GM12878 (cell line): ENCODE data around the gene KIAA1143. TPM values are rescaled to one million over a fixed set of nuclear protein-coding genes. Genes with fewer than 3 reads are reported as not detected.
A peak's percentile ranks its signal among the peaks of the same experiment; 100 is the strongest.

Experiments used
- CREM ChIP-seq: IDR thresholded peaks from 2 replicates; pipeline ENCODE4 v1.6.1; 2014; ENCODE audit warnings: antibody characterized with exemption, low read depth
- CUX1 ChIP-seq: IDR thresholded peaks from 2 replicates; pipeline ENCODE4 v1.6.1; 2012; ENCODE audit warnings: improper control_type of control experiment, low read depth, low read length; ENCODE audit not compliant: insufficient replicate concordance
- HCFC1 ChIP-seq: fragments of 150-350 bp; IDR thresholded peaks from 2 replicates; pipeline ENCODE4 v1.6.1; 2014; ENCODE audit warnings: low read length
- IKZF1 ChIP-seq: fragments of 450-650 bp; conservative IDR thresholded peaks from 2 replicates; pipeline ENCODE4 v1.6.1; 2017; ENCODE audit warnings: antibody characterized with exemption, mild to moderate bottlenecking
- POLR2A ChIP-seq: IDR thresholded peaks from 2 replicates; pipeline ENCODE4 v1.6.1; 2011; ENCODE audit warnings: low read depth, mild to moderate bottlenecking, low read length
- POLR2AphosphoS2 ChIP-seq: IDR thresholded peaks from 2 replicates; pipeline ENCODE4 v1.6.1; 2011; ENCODE audit warnings: low read depth, mild to moderate bottlenecking, low read length, improper control_type of control experiment, moderate library complexity
- ZNF24 ChIP-seq: fragments of 450-650 bp; IDR thresholded peaks from 2 replicates; pipeline ENCODE4 v1.6.1; 2017; ENCODE audit warnings: antibody characterized with exemption, mild to moderate bottlenecking
- ZNF384 ChIP-seq: IDR thresholded peaks from 2 replicates; pipeline ENCODE4 v1.6.1; 2012; ENCODE audit warnings: low read depth, mild to moderate bottlenecking, low read length, improper control_type of control experiment, borderline replicate concordance
- polyA plus RNA-seq, 11 experiments: library from polyadenylated mRNA; depleted of rRNA in 4 of 11; unstranded in 6 of 11; stranded (reverse) in 5 of 11; fragments of >200 nt; fragmentation: Nextera tagmentation in 4 of 11; fragmentation: Illumina TruSeq in 1 of 11; extraction: Ambion mirVana in 4 of 11; extraction: Trizol in 1 of 11; gene quantifications; 1 replicate in 1 of 11; 2 replicates in 10 of 11; pipeline versions ENCODE4 v1.2.1 to v1.2.3, GENCODE V29; 2011 to 2016; ENCODE audit warnings: inconsistent platforms in 2 of 11, missing spikeins in 2 of 11, low read depth in 1 of 11
- total RNA-seq, 4 experiments: library from RNA; depleted of rRNA in 3 of 4; stranded (reverse); fragments of >200 nt in 3 of 4; fragmentation: Illumina TruSeq in 1 of 4; extraction: Trizol in 1 of 4; gene quantifications; 2 replicates each; pipeline versions ENCODE4 v1.2.1 to v1.2.3, GENCODE V29; 2013 to 2021
- TF ChIP-seq, protein P1 (sequence below): fragments of 450-650 bp; IDR thresholded peaks from 2 replicates; pipeline ENCODE4 v1.6.1; 2016; ENCODE audit warnings: mild to moderate bottlenecking, moderate library complexity, borderline replicate concordance

KIAA1143 gene
- total and polyA plus RNA-seq, 10 of the 15 experiments (the other 5 are each of a cell fraction or from before 2014, with no cell fraction given) = 11.4 to 37.6 (median 28.4) TPM

- no peak for TF ChIP-seq CUX1
- TF ChIP-seq POLR2A = peak; percentile 45; the same call in 1 of the 2 replicates
- peak; percentile 87 for TF ChIP-seq ZNF24
- peak; percentile 97 for TF ChIP-seq CREM
- TF ChIP-seq POLR2AphosphoS2 = no peak
- TF ChIP-seq HCFC1 = peak; percentile 49
- TF ChIP-seq, protein P1, sequence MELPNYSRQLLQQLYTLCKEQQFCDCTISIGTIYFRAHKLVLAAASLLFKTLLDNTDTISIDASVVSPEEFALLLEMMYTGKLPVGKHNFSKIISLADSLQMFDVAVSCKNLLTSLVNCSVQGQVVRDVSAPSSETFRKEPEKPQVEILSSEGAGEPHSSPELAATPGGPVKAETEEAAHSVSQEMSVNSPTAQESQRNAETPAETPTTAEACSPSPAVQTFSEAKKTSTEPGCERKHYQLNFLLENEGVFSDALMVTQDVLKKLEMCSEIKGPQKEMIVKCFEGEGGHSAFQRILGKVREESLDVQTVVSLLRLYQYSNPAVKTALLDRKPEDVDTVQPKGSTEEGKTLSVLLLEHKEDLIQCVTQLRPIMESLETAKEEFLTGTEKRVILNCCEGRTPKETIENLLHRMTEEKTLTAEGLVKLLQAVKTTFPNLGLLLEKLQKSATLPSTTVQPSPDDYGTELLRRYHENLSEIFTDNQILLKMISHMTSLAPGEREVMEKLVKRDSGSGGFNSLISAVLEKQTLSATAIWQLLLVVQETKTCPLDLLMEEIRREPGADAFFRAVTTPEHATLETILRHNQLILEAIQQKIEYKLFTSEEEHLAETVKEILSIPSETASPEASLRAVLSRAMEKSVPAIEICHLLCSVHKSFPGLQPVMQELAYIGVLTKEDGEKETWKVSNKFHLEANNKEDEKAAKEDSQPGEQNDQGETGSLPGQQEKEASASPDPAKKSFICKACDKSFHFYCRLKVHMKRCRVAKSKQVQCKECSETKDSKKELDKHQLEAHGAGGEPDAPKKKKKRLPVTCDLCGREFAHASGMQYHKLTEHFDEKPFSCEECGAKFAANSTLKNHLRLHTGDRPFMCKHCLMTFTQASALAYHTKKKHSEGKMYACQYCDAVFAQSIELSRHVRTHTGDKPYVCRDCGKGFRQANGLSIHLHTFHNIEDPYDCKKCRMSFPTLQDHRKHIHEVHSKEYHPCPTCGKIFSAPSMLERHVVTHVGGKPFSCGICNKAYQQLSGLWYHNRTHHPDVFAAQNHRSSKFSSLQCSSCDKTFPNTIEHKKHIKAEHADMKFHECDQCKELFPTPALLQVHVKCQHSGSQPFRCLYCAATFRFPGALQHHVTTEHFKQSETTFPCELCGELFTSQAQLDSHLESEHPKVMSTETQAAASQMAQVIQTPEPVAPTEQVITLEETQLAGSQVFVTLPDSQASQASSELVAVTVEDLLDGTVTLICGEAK = peak; percentile 80
- TF ChIP-seq ZNF384 = no peak
- 0 out of 2 replicates have a peak, but pooled peaks have one; percentile 24 for TF ChIP-seq IKZF1
Measured at GRCh38 chr3:44712455-44713075, 48.9 kb downstream of the KIAA1143 start, which contains the start of gene ZNF502 (continued).

Other genes starting within 250 kb of the KIAA1143 start
Only the 7 nearest of the 11 such genes appear.
- gene ZNF197, start 136.6 kb downstream of the KIAA1143 start, total RNA-seq (2014; rRNA removed) = 10.1 and 12.4 TPM in 2 replicates
- gene ZNF197, start 136.6 kb downstream of the KIAA1143 start, total RNA-seq (2014; rRNA removed; fragmentation: Illumina TruSeq; extraction: Trizol) = 16.5 and 16.6 TPM in 2 replicates
- 10.0 and 10.2 TPM in 2 replicates for gene ZNF197, start 136.6 kb downstream of the KIAA1143 start, total RNA-seq (2021)
- gene ZNF197, start 136.6 kb downstream of the KIAA1143 start, polyA plus RNA-seq (2011; rRNA removed) = 10.5 and 14.4 TPM in 2 replicates
- 14.5 and 15.3 TPM in 2 replicates for gene ZNF197, start 136.6 kb downstream of the KIAA1143 start, polyA plus RNA-seq (2014; fragmentation: Illumina TruSeq; extraction: Trizol)
- gene ZNF197, start 136.6 kb downstream of the KIAA1143 start, polyA plus RNA-seq (2014; fragmentation: Nextera tagmentation; extraction: Ambion mirVana) = 1 to 10 TPM; 3.2 to 4.4 TPM
- gene ZNF197, start 136.6 kb downstream of the KIAA1143 start, polyA plus RNA-seq (2014; rRNA removed) = 6.7 and 9.4 TPM in 2 replicates
- gene ZNF197, start 136.6 kb downstream of the KIAA1143 start, polyA plus RNA-seq (2016; fragmentation: Nextera tagmentation; extraction: Ambion mirVana) = 1 to 10 TPM; 7.6 to 7.8 TPM
- 12.4 and 14.3 TPM in 2 replicates for gene ZNF35, start 112.9 kb downstream of the KIAA1143 start, total RNA-seq (2014; rRNA removed)
- gene ZNF35, start 112.9 kb downstream of the KIAA1143 start, total RNA-seq (2014; rRNA removed; fragmentation: Illumina TruSeq; extraction: Trizol) = 21.1 and 21.2 TPM in 2 replicates
- 15.2 and 18.2 TPM in 2 replicates for gene ZNF35, start 112.9 kb downstream of the KIAA1143 start, total RNA-seq (2021)
- gene ZNF35, start 112.9 kb downstream of the KIAA1143 start, polyA plus RNA-seq (2011; rRNA removed) = 9.3 and 10.1 TPM in 2 replicates
- gene ZNF35, start 112.9 kb downstream of the KIAA1143 start, polyA plus RNA-seq (2014; fragmentation: Illumina TruSeq; extraction: Trizol) = 16.9 and 17.4 TPM in 2 replicates
- gene ZNF35, start 112.9 kb downstream of the KIAA1143 start, polyA plus RNA-seq (2014; fragmentation: Nextera tagmentation; extraction: Ambion mirVana) = 10 to 100 TPM; 14.3 to 14.7 TPM
- gene ZNF35, start 112.9 kb downstream of the KIAA1143 start, polyA plus RNA-seq (2014; rRNA removed) = 7.0 and 10.0 TPM in 2 replicates
- 10 to 100 TPM; 10.8 to 12.3 TPM for gene ZNF35, start 112.9 kb downstream of the KIAA1143 start, polyA plus RNA-seq (2016; fragmentation: Nextera tagmentation; extraction: Ambion mirVana)
- 0.96 and 1.5 TPM in 2 replicates for gene ZNF502, start 49.0 kb downstream of the KIAA1143 start, total RNA-seq (2014; rRNA removed)
- gene ZNF502, start 49.0 kb downstream of the KIAA1143 start, total RNA-seq (2014; rRNA removed; fragmentation: Illumina TruSeq; extraction: Trizol) = 1.6 and 1.8 TPM in 2 replicates
- gene ZNF502, start 49.0 kb downstream of the KIAA1143 start, total RNA-seq (2021) = 1.2 and 1.4 TPM in 2 replicates
- gene ZNF502, start 49.0 kb downstream of the KIAA1143 start, polyA plus RNA-seq (2011; rRNA removed) = 0.39 and 0.50 TPM in 2 replicates
- 1.2 and 1.6 TPM in 2 replicates for gene ZNF502, start 49.0 kb downstream of the KIAA1143 start, polyA plus RNA-seq (2014; fragmentation: Illumina TruSeq; extraction: Trizol)
- 1 to 10 TPM in 1 of 2 experiments, under 1 TPM in 1; 0.84 to 1.0 TPM for gene ZNF502, start 49.0 kb downstream of the KIAA1143 start, polyA plus RNA-seq (2014; fragmentation: Nextera tagmentation; extraction: Ambion mirVana)
- 0.61 and 0.69 TPM in 2 replicates for gene ZNF502, start 49.0 kb downstream of the KIAA1143 start, polyA plus RNA-seq (2014; rRNA removed)
- 1 to 10 TPM; 1.3 to 1.7 TPM for gene ZNF502, start 49.0 kb downstream of the KIAA1143 start, polyA plus RNA-seq (2016; fragmentation: Nextera tagmentation; extraction: Ambion mirVana)
- 2.8 and 3.2 TPM in 2 replicates for gene ZNF501, start 32.0 kb downstream of the KIAA1143 start, total RNA-seq (2014; rRNA removed)
- 1.5 and 1.9 TPM in 2 replicates for gene ZNF501, start 32.0 kb downstream of the KIAA1143 start, total RNA-seq (2014; rRNA removed; fragmentation: Illumina TruSeq; extraction: Trizol)
- 1.8 and 2.0 TPM in 2 replicates for gene ZNF501, start 32.0 kb downstream of the KIAA1143 start, total RNA-seq (2021)
- 3.8 and 5.5 TPM in 2 replicates for gene ZNF501, start 32.0 kb downstream of the KIAA1143 start, polyA plus RNA-seq (2011; rRNA removed)
- gene ZNF501, start 32.0 kb downstream of the KIAA1143 start, polyA plus RNA-seq (2014; fragmentation: Illumina TruSeq; extraction: Trizol) = 1.3 and 2.1 TPM in 2 replicates
- gene ZNF501, start 32.0 kb downstream of the KIAA1143 start, polyA plus RNA-seq (2014; fragmentation: Nextera tagmentation; extraction: Ambion mirVana) = under 1 TPM; 0.35 to 0.40 TPM
- 1.6 TPM in 2 replicates for gene ZNF501, start 32.0 kb downstream of the KIAA1143 start, polyA plus RNA-seq (2014; rRNA removed)
- 1 to 10 TPM; 1.7 TPM for gene ZNF501, start 32.0 kb downstream of the KIAA1143 start, polyA plus RNA-seq (2016; fragmentation: Nextera tagmentation; extraction: Ambion mirVana)
- 24.0 and 25.2 TPM in 2 replicates for gene KIF15, start 175 bp upstream of the KIAA1143 start, total RNA-seq (2014; rRNA removed)
- gene KIF15, start 175 bp upstream of the KIAA1143 start, total RNA-seq (2014; rRNA removed; fragmentation: Illumina TruSeq; extraction: Trizol) = 50.1 and 51.8 TPM in 2 replicates
- gene KIF15, start 175 bp upstream of the KIAA1143 start, total RNA-seq (2021) = 25.7 and 29.3 TPM in 2 replicates
- 25.8 and 44.2 TPM in 2 replicates for gene KIF15, start 175 bp upstream of the KIAA1143 start, polyA plus RNA-seq (2011; rRNA removed)
- gene KIF15, start 175 bp upstream of the KIAA1143 start, polyA plus RNA-seq (2014; fragmentation: Illumina TruSeq; extraction: Trizol) = 42.2 and 45.4 TPM in 2 replicates
- 10 to 100 TPM; 12.3 to 16.3 TPM for gene KIF15, start 175 bp upstream of the KIAA1143 start, polyA plus RNA-seq (2014; fragmentation: Nextera tagmentation; extraction: Ambion mirVana)
- 14.4 and 23.1 TPM in 2 replicates for gene KIF15, start 175 bp upstream of the KIAA1143 start, polyA plus RNA-seq (2014; rRNA removed)
- 10 to 100 TPM; 26.2 to 34.0 TPM for gene KIF15, start 175 bp upstream of the KIAA1143 start, polyA plus RNA-seq (2016; fragmentation: Nextera tagmentation; extraction: Ambion mirVana)
- gene TMEM42, start 100.3 kb upstream of the KIAA1143 start, total RNA-seq (2014; rRNA removed) = 10.8 and 12.6 TPM in 2 replicates
- gene TMEM42, start 100.3 kb upstream of the KIAA1143 start, total RNA-seq (2014; rRNA removed; fragmentation: Illumina TruSeq; extraction: Trizol) = 6.8 and 7.2 TPM in 2 replicates
- gene TMEM42, start 100.3 kb upstream of the KIAA1143 start, total RNA-seq (2021) = 12.8 and 13.8 TPM in 2 replicates
- 15.3 and 20.5 TPM in 2 replicates for gene TMEM42, start 100.3 kb upstream of the KIAA1143 start, polyA plus RNA-seq (2011; rRNA removed)
- gene TMEM42, start 100.3 kb upstream of the KIAA1143 start, polyA plus RNA-seq (2014; fragmentation: Illumina TruSeq; extraction: Trizol) = 7.6 and 8.3 TPM in 2 replicates
- 10 to 100 TPM in 1 of 2 experiments, 1 to 10 TPM in 1; 5.0 to 11.6 TPM for gene TMEM42, start 100.3 kb upstream of the KIAA1143 start, polyA plus RNA-seq (2014; fragmentation: Nextera tagmentation; extraction: Ambion mirVana)
- 16.9 and 17.5 TPM in 2 replicates for gene TMEM42, start 100.3 kb upstream of the KIAA1143 start, polyA plus RNA-seq (2014; rRNA removed)
- gene TMEM42, start 100.3 kb upstream of the KIAA1143 start, polyA plus RNA-seq (2016; fragmentation: Nextera tagmentation; extraction: Ambion mirVana) = 10 to 100 TPM; 14.8 to 15.4 TPM
- not detected in 2 replicates for gene TGM4, start 113.0 kb upstream of the KIAA1143 start, total RNA-seq (2014; rRNA removed)
- not detected in 2 replicates for gene TGM4, start 113.0 kb upstream of the KIAA1143 start, total RNA-seq (2014; rRNA removed; fragmentation: Illumina TruSeq; extraction: Trizol)
- not detected in 2 replicates for gene TGM4, start 113.0 kb upstream of the KIAA1143 start, total RNA-seq (2021)
- gene TGM4, start 113.0 kb upstream of the KIAA1143 start, polyA plus RNA-seq (2011; rRNA removed) = not detected in 2 replicates
- gene TGM4, start 113.0 kb upstream of the KIAA1143 start, polyA plus RNA-seq (2014; fragmentation: Illumina TruSeq; extraction: Trizol) = not detected in 2 replicates
- not detected for gene TGM4, start 113.0 kb upstream of the KIAA1143 start, polyA plus RNA-seq (2014; fragmentation: Nextera tagmentation; extraction: Ambion mirVana)
- gene TGM4, start 113.0 kb upstream of the KIAA1143 start, polyA plus RNA-seq (2014; rRNA removed) = not detected in 2 replicates
- not detected for gene TGM4, start 113.0 kb upstream of the KIAA1143 start, polyA plus RNA-seq (2016; fragmentation: Nextera tagmentation; extraction: Ambion mirVana)